Cardiac fibroblast (primary cell): ENCODE data around the gene DLG5.

Experiments used
- DNase-seq, 2 donors: peaks; one replicate each; pipeline versions ENCODE4 v3.0.0 to v3.0.0-alpha.2; 2010; ENCODE audit warnings: low read depth in 2 of 2
- H3K4me3 ChIP-seq, 2 donors: replicated peaks in 1 of 2; 1 replicate in 1 of 2; 2 replicates in 1 of 2; pipeline ENCODE4 v1.5.1; 2011; ENCODE audit warnings: low read depth in 2 of 2, low read length in 2 of 2, mild to moderate bottlenecking in 2 of 2, moderate library complexity in 1 of 2
- TF ChIP-seq, protein P1 (sequence below): IDR thresholded peaks from one replicate; pipeline ENCODE4 v1.5.1; 2011; ENCODE audit warnings: low read depth, mild to moderate bottlenecking, low read length, inconsistent platforms

Gene DLG5

DNA sequence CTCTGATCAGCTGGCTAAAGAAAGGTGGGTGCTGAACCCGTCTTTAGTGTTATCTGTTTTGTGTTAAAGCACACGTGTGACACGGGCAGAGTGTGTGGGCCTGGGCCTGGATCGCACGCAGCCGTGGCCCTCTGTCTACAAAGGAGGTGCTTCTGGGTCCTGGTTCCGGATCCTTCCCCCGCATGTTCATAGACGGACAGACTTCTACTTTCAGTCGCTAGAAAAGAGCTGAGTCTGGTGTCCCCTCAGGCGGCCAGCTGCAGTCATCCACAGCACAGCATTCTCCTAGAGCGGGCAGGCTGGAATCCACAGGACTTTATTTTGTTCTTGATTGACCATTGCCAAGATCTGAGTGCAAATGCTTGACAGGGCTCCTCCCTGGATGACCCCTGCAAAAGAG, 134.4 kb downstream of the DLG5 start:
- no peak overlapping the region for H3K4me3 ChIP-seq
- DNase-seq, result no peak
- TF ChIP-seq, protein P1, sequence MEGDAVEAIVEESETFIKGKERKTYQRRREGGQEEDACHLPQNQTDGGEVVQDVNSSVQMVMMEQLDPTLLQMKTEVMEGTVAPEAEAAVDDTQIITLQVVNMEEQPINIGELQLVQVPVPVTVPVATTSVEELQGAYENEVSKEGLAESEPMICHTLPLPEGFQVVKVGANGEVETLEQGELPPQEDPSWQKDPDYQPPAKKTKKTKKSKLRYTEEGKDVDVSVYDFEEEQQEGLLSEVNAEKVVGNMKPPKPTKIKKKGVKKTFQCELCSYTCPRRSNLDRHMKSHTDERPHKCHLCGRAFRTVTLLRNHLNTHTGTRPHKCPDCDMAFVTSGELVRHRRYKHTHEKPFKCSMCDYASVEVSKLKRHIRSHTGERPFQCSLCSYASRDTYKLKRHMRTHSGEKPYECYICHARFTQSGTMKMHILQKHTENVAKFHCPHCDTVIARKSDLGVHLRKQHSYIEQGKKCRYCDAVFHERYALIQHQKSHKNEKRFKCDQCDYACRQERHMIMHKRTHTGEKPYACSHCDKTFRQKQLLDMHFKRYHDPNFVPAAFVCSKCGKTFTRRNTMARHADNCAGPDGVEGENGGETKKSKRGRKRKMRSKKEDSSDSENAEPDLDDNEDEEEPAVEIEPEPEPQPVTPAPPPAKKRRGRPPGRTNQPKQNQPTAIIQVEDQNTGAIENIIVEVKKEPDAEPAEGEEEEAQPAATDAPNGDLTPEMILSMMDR, result no peak

DNA sequence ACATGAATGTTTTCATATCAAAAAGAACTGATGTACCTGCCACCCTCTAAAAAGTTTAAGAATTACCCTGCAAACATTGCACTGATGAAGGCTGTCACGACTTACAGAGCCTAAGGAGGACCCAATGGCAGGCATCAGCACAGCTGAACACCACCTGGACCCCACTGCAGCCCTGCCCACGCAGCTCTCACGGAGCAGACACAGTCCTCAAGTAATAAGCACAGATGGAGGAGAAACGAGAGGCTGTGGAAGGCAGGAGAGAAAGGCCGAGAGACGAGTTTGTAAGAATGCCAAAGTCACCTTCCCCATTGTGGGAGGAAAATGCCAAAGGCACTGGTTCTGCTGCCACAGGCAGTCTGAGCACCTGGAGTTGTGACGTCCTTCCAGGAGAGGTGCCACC, 135.0 kb downstream of the DLG5 start:
- TF ChIP-seq, protein P1, result no peak
- H3K4me3 ChIP-seq, result no peak overlapping the region
- DNase-seq, result no peak

DNA sequence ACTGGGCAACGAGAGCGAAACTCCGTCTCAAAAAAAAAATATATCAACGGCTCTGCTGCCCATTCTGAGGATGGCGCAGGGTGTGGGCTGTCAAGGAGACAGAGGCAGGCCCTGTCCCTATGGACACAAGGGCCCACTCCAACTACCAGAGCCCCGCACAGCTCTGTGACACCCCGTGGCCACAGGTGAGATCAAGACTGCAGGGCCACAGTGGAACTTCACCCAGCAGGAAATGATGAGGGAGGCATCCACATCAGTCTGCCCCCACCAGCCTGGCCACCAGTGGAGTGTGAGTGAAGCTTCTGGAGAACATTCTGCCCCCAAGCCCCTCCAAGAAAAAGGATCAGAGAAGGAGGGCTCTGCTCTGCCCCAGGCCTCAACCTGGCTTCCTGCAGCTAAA, 136.7 kb downstream of the DLG5 start:
- no peak overlapping the region for H3K4me3 ChIP-seq
- no peak for DNase-seq
- TF ChIP-seq, protein P1, result no peak

DNA sequence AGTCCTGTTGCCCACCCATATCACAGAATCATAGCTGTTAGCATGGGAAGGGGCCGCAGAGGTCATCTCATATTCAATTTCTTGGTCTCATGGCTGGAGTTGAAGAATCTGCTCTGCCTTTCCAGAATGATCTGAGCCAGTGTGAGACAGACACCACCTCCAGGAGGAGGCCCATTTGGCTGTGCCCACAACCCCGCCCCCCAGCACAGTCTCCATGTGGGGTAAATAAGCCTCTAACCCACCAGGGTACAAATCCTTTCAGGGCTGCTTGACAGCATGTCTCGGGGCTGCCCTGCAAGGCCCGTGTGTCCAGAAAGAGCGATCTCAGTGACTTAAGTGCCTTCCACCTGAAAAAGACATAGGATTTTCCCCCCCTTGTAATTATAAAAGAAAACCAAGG, 137.5 kb downstream of the DLG5 start:
- DNase-seq, result no peak
- H3K4me3 ChIP-seq, result no peak overlapping the region
- TF ChIP-seq, protein P1, result no peak

- no peak for DNase-seq
- H3K4me3 ChIP-seq, result no peak overlapping the region
- TF ChIP-seq, protein P1, result no peak
Observed at GRCh38 chr10:77788496-77789010, 138.0 kb downstream of the DLG5 start.

DNA sequence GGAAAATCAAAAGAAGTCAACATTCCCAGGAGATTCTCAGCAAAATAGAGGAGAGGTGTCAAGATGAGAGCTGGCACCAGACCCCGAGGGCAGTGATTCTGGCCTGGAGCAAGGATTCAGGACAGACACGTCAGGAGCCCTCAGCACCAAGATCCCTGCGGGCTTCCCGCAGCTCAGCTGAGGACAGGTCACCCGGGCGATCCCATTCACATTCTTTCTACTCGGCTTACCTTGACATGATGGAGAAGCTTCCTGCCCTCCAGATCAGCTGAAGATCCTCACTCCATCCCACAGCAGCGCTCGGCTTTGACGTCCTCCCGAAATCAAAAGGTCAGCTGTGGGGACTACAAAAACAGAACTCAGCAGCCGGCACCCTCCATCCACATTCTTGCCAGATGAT, 139.1 kb downstream of the DLG5 start:
- DNase-seq, result no peak
- no peak overlapping the region for H3K4me3 ChIP-seq
- TF ChIP-seq, protein P1, result no peak

GRCh38 chr10:77784856-77785255, 141.7 kb downstream of the DLG5 start:
- H3K4me3 ChIP-seq, result no peak overlapping the region
- TF ChIP-seq, protein P1, result no peak
- peak; percentile 55 to 79 for DNase-seq
